Measurements from ENCODE around the gene HMX3.

The HMX3 gene

GRCh38 chr10:123134343-123134914 lies 1.3 kb upstream of the HMX3 start:
- DNase-seq (ENCODE audit: low spot score), result no peak

GRCh38 chr10:123134915-123135414 lies 805 bp upstream of the HMX3 start:
- DNase-seq (ENCODE audit: low spot score), result no peak

- no peak for DNase-seq (ENCODE audit: low spot score)
Observed at GRCh38 chr10:123136221-123136805, 543 bp downstream of the HMX3 start.

- DNase-seq (ENCODE audit: low spot score), result no peak
Observed at GRCh38 chr10:123136806-123137642, 1.3 kb downstream of the HMX3 start.

- no peak for DNase-seq (ENCODE audit: low spot score)
Observed at GRCh38 chr10:123139165-123139520, 3.4 kb downstream of the HMX3 start.

GRCh38 chr10:123139521-123140163 lies 3.9 kb downstream of the HMX3 start:
- DNase-seq (ENCODE audit: low spot score), result no peak

- no peak for DNase-seq (ENCODE audit: low spot score)
Observed at GRCh38 chr10:123140164-123140982, 4.6 kb downstream of the HMX3 start.

- no peak for DNase-seq (ENCODE audit: low spot score)
Observed at GRCh38 chr10:123140983-123141390, 5.2 kb downstream of the HMX3 start.

GRCh38 chr10:123141791-123142700 lies 6.3 kb downstream of the HMX3 start:
- DNase-seq (ENCODE audit: low spot score), result no peak

- DNase-seq (ENCODE audit: low spot score), result no peak
Observed at GRCh38 chr10:123142701-123143161, 7.0 kb downstream of the HMX3 start.

- DNase-seq (ENCODE audit: low spot score), result no peak
Observed at GRCh38 chr10:123143162-123143824, 7.5 kb downstream of the HMX3 start.

- no peak for DNase-seq (ENCODE audit: low spot score)
Observed at GRCh38 chr10:123143825-123144168, 8.0 kb downstream of the HMX3 start.

GRCh38 chr10:123144697-123145541 lies 9.1 kb downstream of the HMX3 start:
- DNase-seq (ENCODE audit: low spot score), result no peak

- DNase-seq (ENCODE audit: low spot score), result no peak
Observed at GRCh38 chr10:123145542-123146012, 9.8 kb downstream of the HMX3 start.

- DNase-seq (ENCODE audit: low spot score), result no peak
Observed at GRCh38 chr10:123146013-123146893, 10.5 kb downstream of the HMX3 start.

- DNase-seq (ENCODE audit: low spot score), result no peak
Observed at GRCh38 chr10:123146894-123147634, 11.3 kb downstream of the HMX3 start.

Measured in CD4-positive, alpha-beta T cell treated with Interleukin-2 at 100 ng/mL for 4 hours (primary cell).